GM12875 (cell line): ENCODE measurements around the gene TSPEAR.
"Not testable (repeated sequence)": the region's sequence is repeated elsewhere in the genome, so short reads cannot be mapped to it uniquely, and the experiment has no call there.

ENCODE experiments used
- H3K4me3 ChIP-seq: one replicate; pipeline ENCODE4 v1.5.1; 2011; ENCODE audit warnings: low read depth, low read length, control low read depth
- CTCF ChIP-seq: IDR thresholded peaks from 2 replicates; pipeline ENCODE4 v1.5.1; 2011; ENCODE audit warnings: low read depth, mild to moderate bottlenecking, control low read depth, inconsistent platforms, low read length, moderate library complexity, borderline replicate concordance; ENCODE audit not compliant: insufficient read depth

Gene TSPEAR

GRCh38 chr21:44696572-44696971, 14.8 kb downstream of the TSPEAR start:
- H3K4me3 ChIP-seq = no peak overlapping the region
- TF ChIP-seq CTCF = no peak

- H3K4me3 ChIP-seq = no peak overlapping the region
- TF ChIP-seq CTCF = no peak
Measured at GRCh38 chr21:44695641-44696040, 15.7 kb downstream of the TSPEAR start.

GRCh38 chr21:44695184-44695583, 16.2 kb downstream of the TSPEAR start:
- no peak overlapping the region for H3K4me3 ChIP-seq
- TF ChIP-seq CTCF = no peak

GRCh38 chr21:44694776-44695175, 16.6 kb downstream of the TSPEAR start:
- no peak overlapping the region for H3K4me3 ChIP-seq
- no peak for TF ChIP-seq CTCF

- no peak overlapping the region for H3K4me3 ChIP-seq
- no peak for TF ChIP-seq CTCF
Measured at GRCh38 chr21:44692798-44693512, 18.4 kb downstream of the TSPEAR start.

GRCh38 chr21:44691686-44692085, 19.7 kb downstream of the TSPEAR start:
- no peak for TF ChIP-seq CTCF
- no peak overlapping the region for H3K4me3 ChIP-seq

- not testable (repeated sequence) for H3K4me3 ChIP-seq
Measured at GRCh38 chr21:44689740-44690139, 21.6 kb downstream of the TSPEAR start.
